Measurements from ENCODE around the gene PDE4A.

DNA sequence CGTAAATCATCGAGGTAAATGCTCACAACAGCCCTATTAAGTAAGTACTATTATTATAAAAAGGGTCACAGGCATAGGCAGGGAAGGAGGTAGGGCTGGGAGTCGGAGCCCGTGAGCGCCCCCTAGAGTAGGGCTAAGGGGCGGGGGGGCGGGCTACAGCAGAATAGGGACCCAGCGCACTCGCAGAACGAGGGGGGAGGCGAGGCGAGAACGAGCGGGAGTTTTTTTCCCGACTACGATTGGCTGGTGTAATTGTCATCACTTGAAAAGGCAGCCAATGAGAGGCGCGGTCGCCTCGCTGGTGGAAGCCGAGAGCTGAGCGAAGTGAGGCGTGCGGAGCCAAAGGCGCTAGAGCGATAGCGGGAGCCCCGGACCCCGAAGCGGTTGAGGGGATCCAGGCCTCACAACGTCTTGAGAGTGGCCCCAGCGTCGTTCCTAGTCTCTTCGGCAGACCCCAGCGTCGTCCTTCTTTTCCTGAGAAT is 58.6 kb downstream of the PDE4A start:
- TF ChIP-seq, protein P1, sequence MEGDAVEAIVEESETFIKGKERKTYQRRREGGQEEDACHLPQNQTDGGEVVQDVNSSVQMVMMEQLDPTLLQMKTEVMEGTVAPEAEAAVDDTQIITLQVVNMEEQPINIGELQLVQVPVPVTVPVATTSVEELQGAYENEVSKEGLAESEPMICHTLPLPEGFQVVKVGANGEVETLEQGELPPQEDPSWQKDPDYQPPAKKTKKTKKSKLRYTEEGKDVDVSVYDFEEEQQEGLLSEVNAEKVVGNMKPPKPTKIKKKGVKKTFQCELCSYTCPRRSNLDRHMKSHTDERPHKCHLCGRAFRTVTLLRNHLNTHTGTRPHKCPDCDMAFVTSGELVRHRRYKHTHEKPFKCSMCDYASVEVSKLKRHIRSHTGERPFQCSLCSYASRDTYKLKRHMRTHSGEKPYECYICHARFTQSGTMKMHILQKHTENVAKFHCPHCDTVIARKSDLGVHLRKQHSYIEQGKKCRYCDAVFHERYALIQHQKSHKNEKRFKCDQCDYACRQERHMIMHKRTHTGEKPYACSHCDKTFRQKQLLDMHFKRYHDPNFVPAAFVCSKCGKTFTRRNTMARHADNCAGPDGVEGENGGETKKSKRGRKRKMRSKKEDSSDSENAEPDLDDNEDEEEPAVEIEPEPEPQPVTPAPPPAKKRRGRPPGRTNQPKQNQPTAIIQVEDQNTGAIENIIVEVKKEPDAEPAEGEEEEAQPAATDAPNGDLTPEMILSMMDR (IDR thresholded peaks at IDR 0.05): peak in 3 of 7 experiments; percentile 71 to 78 (median 78)
- peak in 2 of 3 donors; percentile 34 to 46 for TF ChIP-seq POLR2AphosphoS5 (IDR thresholded peaks at IDR 0.05)
